Activated CD8-positive, alpha-beta memory T cell treated with anti-CD3 and anti-CD28 coated beads, Interleukin-2, amount 50 U/mL, for 24 hours (primary cell): ENCODE results near the gene ANO10.
A peak's percentile ranks its signal among the peaks of the same experiment; 100 is the strongest.

Experiments used
- DNase-seq: peaks from one replicate; pipeline ENCODE4 v3.0.0-alpha.2; 2020; ENCODE audit errors: extremely low read depth

ANO10 gene

GRCh38 chr3:43418601-43419272 lies 203.1 kb downstream of the ANO10 start:
- DNase-seq = no peak

DNA sequence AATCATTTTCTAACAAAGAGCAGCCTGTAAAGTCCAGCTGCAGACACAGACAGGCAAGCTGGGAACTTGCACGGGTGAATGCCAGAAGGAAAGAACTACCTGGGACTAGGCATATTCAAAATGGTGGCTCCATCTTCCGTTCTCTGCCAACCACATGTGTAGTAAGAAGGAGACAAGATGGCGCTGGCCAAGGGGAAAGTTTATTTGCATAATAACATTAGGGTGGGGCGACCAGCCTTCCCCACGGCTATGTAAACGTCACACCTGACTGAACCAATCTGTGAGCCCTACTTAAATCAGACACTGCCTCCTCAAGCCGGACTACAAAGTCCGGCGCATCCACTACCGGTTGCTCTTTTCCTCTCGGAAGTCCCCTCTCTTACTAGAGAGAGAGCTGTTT lies 204.7 kb downstream of the ANO10 start:
- no peak for DNase-seq

DNA sequence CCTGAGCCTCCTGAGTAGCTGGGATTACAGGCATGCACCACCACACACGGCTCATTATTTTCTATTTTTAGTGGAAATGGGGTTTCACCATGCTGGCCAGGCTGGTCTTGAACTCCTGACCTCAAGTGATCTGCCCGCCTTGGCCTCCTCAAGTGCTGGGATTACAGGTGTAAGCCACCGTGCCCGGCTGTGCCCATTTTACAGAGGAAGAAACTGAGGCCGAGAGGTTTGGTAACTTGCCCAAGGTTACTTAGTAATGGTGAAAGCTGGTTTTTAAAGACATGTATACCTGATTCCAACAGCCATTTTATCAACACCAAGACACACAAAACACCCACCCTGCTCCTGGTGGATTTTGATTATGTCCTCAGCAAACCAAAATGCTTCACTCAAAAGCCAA lies 206.7 kb downstream of the ANO10 start:
- DNase-seq = no peak

DNA sequence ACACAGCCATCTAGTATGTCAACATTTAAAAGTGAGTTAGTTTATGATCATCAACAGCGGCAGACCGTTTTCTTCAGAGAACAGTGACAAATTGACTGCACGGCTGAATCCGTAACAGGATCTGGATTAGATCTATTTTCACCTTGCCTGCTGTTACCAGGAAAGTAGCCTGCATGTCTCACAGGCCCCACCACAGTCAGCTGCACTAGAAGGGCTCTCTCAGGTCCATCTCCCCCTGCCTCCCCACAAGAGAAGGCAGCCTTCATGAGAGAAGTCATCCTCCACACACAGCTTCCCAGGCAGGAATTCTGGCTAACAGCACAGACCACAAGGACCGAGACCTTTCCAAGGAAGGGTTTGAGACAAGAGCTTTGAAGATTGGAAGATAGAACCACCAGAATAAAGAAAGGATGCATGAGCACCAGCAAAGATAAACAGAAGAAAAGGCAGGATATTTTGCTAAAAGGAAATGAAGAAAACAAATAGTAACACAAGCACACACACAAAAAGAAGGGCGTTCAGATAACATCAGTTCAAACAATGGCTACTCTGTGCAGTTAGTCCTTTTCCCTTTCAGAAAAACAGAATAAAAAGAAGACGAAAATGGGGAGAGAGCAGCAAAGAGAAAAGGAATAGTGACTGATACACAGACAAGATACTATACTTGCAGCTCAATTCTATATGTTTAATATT lies 208.0 kb downstream of the ANO10 start:
- no peak for DNase-seq

DNA sequence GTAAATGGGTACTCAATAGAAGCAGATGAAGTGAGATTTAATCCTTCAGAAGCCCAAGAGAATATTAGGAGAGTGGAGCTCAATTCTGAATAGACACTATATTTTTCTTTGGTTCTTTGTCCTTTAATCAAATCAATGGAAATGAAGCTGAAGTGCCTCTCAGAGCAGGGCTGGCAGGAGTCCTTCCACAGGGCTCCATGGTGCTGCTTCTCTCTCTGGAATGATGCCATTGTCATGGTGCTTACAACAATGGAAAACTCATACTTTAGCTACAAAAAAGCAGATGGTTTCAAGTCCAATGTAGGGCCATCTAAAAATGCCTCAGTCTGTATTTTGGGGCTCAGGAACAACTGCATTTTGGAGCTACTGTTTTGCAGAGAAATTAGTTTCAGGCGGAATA lies 210.4 kb downstream of the ANO10 start:
- no peak for DNase-seq

DNA sequence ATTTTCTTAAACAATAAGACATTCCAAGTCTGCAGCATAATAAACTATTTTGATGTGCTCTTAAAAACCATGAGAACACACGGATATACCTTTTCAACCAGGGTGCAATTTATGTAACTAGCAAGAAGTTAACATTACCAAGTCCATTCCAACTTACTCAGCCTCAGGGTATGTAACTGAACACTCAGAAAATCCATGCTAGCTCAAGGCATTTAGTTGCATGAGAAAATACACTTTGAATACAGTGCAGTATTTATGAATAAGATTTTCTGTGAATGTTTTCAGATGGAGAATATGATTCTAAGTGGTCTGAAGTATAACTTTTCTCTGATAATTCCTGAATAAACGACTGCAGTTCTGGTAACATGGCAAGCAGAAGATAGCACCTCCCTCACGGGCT lies 211.2 kb downstream of the ANO10 start:
- DNase-seq = no peak

DNA sequence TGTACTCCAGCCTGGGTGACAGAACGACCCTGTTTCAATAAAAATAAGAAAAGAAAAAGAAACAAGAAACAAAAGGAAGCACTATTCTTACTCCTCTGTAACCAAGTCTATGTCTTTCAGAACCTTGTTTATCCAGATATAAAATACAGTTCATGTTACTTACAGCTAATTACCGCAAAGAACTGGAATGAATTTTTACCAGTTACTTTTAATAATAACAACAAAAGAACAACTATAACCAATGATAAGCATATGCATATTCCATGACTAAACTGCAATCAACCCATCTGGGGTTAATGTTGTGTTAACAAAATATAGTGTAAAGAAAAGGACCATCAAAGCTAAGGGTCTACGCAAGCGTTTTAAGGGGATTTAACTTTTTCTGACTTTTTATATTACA lies 212.3 kb downstream of the ANO10 start:
- no peak for DNase-seq

DNA sequence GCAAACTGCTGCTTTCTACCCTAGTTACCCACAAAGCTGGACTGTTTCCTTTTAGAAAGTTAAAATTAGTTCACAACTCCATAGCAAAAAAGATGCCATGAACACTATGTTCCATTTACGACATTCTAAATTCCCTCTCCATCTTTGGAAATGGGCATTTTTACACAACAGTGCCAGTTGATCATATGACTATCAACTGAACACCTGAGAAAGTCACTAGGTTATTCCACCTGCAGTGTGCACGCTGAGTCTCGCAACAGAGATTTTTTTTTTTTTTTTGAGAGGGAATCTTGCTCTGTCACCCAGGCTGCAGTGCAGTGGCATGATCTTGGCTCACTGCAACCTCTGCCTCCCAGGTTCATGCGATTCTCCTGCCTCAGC lies 215.2 kb downstream of the ANO10 start:
- no peak for DNase-seq

GRCh38 chr3:43405888-43406642 lies 215.7 kb downstream of the ANO10 start:
- DNase-seq = no peak

DNA sequence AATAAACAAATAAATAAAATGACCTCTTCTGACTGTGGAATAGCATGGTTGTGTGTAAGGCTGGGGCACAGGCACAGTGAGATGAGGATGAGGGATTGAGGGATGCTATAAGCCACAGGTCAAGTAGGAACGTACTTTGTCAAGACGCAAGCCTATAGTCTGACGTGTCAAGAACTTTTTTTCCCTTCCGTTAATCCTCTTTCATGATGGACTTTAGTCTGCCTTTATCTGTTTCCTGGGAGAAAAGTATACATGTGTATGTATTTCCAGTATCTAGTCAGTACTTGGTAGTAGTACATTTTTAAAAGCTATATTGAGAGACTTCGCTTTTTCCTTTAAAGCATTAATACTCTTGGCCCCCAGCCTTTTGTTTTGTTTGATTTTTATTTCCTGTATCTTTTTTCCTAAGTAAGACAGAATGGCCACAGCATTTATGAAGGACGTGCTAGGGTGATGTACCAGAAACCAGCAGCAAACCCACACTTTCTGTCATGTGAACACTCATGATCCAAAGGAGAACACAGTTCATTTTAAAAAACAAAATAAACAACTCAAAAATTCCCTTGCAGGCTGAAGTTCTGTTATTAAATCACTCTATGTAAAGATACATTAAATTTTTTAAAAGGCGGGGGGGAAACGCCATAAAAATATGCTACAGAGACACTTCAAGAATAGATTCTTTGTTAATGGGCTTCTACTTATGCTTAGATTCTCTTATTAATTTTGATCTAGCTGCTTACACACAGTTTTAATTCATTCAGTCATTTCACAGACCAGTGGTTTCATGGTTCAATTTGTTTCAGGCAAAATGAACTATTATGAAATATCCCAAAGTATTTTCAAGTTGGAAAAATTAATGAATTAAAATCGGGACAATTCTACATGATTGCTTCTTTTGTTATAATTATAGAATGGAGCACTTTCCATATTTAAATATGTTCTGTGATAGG lies 220.8 kb downstream of the ANO10 start:
- DNase-seq = no peak

DNA sequence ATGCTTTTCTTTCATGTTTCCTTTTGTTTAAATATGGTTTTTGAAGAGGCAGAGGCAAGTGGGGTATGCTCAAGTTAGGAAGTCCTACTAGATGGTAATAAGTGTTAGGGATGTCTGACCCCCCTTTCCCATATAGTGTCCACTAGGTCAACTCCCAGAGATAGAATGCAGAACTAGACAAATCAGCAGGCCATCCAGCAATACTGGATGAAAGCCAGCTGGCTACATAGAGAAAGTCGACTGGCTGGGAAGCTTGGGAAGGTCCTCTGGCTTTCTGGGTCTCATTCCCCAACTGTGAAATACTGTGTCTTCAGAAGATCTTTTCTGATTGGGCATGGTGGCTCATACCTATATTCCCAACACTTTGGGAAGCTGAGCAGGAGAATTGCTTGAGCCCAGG lies 221.6 kb downstream of the ANO10 start:
- DNase-seq = no peak

- no peak for DNase-seq
These were observed 222.8 kb downstream of the ANO10 start for GRCh38 chr3:43399034-43399433.

DNA sequence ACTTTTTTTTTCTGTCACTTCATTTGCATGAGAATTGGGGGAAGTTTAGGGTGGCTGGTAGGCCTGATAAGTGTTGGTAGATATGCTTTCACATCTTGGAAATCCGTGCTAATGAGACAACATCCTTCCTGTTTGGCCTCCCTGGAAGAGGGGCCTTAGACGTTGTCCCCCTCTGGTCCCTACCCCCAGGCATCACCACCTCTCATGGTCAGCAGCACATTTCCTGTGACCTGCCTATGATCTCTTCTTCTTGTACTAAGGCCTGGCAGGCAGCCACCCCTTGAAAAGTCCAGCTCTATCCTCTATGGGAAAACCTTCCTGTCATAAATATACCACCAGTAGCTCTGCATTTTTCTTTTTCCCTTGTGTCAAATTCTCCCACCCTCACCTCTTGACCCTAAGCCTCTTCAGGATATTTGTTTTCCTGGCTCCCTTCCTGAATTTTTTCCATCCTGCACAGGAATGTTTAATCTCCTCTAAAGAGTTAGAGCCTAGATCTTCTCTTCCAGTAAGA lies 227.7 kb downstream of the ANO10 start:
- DNase-seq = no peak

- DNase-seq = no peak
These were observed 230.2 kb downstream of the ANO10 start for GRCh38 chr3:43391621-43392020.

- DNase-seq = no peak
These were observed 231.6 kb downstream of the ANO10 start for GRCh38 chr3:43390255-43390588.

DNA sequence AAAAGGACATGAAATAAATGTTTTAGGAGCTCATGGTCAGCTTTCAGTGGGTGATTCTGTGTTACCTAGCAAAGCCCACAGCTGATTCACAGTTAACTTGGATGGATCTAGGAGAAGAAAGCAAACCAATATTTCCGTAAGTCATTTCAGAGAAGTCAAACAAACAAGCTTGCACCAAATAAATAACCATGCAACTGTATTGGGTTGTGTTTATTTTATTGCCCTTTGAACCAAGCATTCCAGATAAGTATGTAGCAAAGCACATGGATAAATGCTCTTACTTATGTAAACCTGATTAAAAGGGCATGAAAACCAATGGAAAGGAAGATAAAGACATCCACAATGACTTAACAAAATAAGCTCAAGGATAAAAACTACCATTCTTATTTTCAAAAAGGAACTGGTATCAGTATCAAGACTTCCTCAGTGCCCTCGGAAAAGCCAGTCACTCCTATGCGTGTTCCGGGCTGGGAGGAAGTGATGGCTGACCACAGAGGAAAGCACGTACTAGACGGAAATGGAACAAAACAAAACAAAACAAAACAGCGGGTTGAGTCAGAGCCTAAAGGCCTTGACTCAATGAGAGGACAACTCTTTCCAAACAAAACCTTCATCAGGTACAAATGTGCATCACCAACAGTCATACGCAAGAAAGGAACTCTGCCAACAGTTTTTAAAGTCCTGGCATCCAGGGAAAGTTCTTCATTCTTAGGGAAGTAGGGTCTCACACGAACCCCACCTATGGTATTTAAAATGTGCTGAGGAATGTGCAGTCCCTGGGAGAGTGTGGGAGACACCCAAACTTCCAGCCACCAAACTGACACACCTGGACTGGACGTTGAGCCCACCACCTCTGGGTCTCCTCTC lies 232.2 kb downstream of the ANO10 start:
- DNase-seq = peak; percentile 21

- DNase-seq = no peak
These were observed 232.9 kb downstream of the ANO10 start for GRCh38 chr3:43388915-43389314.

DNA sequence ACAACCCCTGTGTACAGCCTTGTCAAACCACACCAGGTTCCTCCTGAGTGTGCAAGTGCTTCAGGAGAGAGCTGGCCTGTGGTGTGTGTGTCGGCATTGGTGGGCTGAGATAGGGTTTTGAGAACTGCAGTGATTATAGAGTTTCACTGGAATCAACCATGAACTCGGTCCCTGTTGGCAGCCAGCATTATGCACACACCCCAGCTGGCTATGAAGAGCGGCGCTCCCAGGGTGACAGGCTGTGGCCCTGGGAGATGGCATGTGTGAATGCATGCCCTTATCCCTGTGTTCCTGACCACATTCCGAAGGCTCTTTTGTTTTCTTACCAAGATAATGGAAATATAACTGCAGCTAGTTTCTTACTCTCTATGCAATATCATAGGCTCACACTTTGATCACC lies 233.6 kb downstream of the ANO10 start:
- DNase-seq = no peak

GRCh38 chr3:43379343-43379742 lies 242.5 kb downstream of the ANO10 start:
- no peak for DNase-seq

DNA sequence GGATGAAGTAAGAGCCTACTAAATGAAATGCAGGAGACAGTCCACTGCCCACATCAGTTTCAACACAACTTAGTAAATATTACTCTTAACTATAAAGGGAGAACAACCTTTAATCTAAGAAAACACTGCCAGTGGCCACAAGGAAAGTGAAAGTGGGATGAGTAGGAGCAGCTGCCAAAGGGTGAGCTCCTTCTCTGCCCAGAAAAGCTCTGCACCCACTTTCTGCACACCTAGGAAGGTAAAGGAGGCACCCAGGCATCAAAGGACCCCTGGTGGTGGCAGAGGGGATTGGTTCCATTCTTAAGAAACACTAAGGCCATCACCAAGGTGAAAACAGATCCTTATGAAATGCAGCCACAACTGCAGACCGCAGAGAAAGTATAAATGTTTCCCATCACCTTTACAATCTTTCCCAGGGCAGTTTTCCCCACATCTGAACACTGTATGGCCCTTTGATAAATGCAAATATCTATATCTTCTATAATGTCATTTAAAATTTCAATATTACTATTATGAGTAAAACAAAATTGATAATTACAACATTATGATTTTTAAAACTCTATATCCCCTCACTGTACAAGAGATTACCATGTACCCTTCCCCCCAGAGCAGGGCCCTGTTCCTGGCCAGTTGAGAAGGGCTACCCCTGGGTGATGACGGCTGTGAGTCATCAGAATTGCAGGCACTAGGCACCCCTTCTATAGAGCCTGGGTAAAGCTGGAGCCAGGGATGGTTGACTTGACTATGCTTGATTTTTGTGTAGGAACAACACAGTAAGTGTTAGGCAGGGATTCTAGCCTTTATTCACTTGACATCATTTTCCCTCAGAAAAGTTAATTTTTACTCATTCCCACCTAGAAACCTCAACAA lies 243.5 kb downstream of the ANO10 start:
- DNase-seq = peak; percentile 29
